Dendritic cell treated with granulocyte-macrophage colony-stimulating factor and Interleukin-4, amounts not matched to agents 40 ng/mL and 50 ng/mL, for 4 days (primary cell): Measurements from ENCODE around the gene PTPRN2.

ENCODE experiments used
- H3K27ac Mint-ChIP-seq: one replicate; pipeline ENCODE4 v1.8.0; 2022; ENCODE audit warnings: mild to moderate bottlenecking, mixed read lengths
- H3K27me3 Mint-ChIP-seq: one replicate; pipeline ENCODE4 v1.8.0; 2022; ENCODE audit warnings: mild to moderate bottlenecking, mixed read lengths
- H3K36me3 Mint-ChIP-seq: one replicate; pipeline ENCODE4 v1.8.0; 2022; ENCODE audit warnings: low read depth, mixed read lengths
- H3K4me1 Mint-ChIP-seq: one replicate; pipeline ENCODE4 v1.8.0; 2022; ENCODE audit warnings: low read depth, mixed read lengths
- H3K4me3 Mint-ChIP-seq: one replicate; pipeline ENCODE4 v1.8.0; 2022; ENCODE audit warnings: mild to moderate bottlenecking, moderate library complexity, mixed read lengths
- H3K9me3 Mint-ChIP-seq: one replicate; pipeline ENCODE4 v1.8.0; 2022; ENCODE audit warnings: mixed read lengths
- intact Hi-C: fragments of 100-400 bp; cut with micrococcal nuclease; formaldehyde crosslinking; loops from one replicate; pipeline ENCODE4 v1.15.0; 2022

The PTPRN2 gene

DNA sequence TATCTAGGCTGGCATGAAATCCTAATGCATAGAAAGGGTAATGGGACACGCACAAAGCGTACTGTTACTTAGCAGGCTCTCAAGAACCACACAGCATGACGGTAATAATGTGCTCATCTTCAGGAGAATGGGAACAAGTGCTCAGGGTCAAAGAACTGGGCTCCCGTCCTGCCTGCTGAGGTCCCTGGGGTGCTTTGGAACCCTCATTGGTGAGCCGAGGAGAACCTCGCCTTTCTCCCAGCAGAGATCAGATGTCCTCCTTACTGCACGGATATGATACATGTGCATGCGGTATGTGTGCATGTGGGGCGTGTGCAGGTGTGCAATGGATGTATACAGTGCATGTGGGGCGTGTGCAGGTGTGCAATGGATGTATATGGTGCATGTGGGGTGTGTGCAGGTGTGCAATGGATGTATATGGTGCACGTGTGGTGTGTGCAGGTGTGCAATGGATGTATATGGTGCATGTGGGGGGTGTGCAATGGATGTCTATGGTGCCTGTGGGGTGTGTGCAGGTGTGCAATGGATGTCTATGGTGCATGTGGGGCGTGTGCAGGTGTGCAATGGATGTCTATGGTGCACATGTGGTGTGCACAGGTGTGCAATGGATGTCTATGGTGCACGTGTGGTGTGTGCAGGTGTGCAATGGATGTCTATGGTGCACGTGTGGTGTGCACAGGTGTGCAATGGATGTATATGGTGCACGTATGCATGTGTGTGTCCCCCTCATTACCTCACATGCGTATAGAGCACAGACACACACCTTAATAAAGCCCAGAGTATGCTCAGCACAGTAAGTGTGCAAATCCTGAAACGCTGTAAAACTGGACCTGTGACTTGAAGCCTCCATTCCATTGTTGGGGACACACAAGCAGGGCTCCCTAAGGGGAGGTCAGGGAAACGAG lies 336.3 kb downstream of the PTPRN2 start:
- Mint-ChIP-seq H3K36me3 (no peaks in the 10 kb centered on the region), H3K27ac (no peak overlapping the region), H3K4me3 (no peak overlapping the region), H3K4me1 (no peaks in the 10 kb centered on the region), H3K9me3 (peaks cover 9% of the 10 kb centered on the region), H3K27me3 (no peaks in the 10 kb centered on the region)
- intact Hi-C loops = no loop called here

DNA sequence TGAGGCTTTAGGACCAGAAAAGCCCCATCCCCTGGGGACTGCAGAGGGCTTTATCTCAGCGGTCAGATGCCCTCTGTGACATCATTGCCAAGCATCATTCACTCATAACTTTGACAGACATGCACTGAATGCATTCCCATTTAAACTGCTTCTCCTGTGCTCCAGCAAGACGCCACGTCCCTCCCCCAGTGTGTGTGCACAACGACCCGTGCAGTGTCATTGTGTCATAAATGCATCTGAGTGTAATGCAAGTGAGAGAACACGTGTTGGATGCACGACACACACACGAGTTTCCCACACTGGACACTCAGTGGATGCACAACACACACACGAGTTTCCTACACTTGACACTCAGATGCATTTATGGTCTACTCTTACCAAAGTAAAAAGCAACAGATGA lies 337.9 kb downstream of the PTPRN2 start:
- Mint-ChIP-seq H3K27me3 (no peaks in the 10 kb centered on the region), H3K27ac (no peak overlapping the region), H3K9me3 (peaks cover 8% of the 10 kb centered on the region), H3K4me3 (no peak overlapping the region), H3K4me1 (no peaks in the 10 kb centered on the region), H3K36me3 (no peaks in the 10 kb centered on the region)
- intact Hi-C loops = no loop called here

DNA sequence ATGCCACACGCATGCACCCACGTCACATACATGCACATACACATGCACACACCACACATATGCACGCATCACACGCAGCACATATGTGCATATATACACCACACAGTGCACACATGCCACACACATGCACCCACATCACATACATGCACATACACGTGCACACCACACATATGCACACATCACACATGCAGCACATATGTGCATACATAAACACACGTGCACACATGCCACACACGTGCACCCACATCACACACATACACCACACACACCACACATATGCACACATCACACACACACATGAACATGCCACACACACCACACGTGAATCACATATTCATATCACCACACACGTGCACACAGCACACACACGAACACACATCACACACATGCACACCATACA lies 338.8 kb downstream of the PTPRN2 start:
- Mint-ChIP-seq H3K27me3 (no peaks in the 10 kb centered on the region), H3K9me3 (peaks cover 8% of the 10 kb centered on the region), H3K4me3 (no peak overlapping the region)

DNA sequence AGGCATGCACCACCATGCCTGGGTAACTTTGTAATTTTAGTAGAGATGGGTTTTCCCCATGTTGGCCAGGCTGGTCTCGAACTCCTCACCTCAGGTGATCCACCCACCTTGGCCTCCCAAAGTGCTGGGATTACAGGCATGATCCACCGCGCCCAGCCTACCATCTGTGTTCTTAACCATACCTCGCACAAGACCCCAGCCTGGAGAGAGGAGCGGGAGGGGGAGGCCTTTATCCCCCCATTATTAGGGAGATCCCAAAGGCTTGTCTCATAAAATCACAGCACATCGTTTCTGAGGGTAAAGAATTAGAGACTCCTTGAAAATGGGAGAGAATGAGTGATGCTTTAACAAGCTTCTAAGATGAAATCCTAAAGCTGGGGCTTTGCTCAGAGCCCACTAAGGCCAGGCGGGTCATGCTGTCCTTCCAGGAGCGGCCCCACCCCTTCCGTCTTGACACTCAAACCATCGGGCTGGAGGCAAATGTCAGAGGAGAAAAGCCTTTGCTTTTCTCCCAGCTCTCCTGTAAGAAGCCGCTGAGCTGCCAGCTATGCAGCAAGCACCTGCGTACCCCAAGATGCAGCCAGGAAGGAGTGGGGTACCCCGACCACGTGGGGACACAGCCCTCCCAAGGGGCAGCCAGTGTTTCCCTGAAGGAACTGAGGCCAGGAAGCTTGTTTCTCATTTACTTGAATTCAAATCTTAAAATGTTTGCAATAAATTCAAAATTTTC lies 339.7 kb downstream of the PTPRN2 start:
- peaks cover 8% of the 10 kb centered on the region for H3K9me3 Mint-ChIP-seq
- no peaks in the 10 kb centered on the region for H3K27me3 Mint-ChIP-seq
- H3K4me1 Mint-ChIP-seq = no peaks in the 10 kb centered on the region
- H3K4me3 Mint-ChIP-seq = no peak overlapping the region
- no peak overlapping the region for H3K27ac Mint-ChIP-seq
- intact Hi-C loops = no loop called here
- no peaks in the 10 kb centered on the region for H3K36me3 Mint-ChIP-seq

More for the DNA sequence above, 338.8 kb downstream of the PTPRN2 start:
- H3K4me1 Mint-ChIP-seq = no peaks in the 10 kb centered on the region
- intact Hi-C loops = no loop called here
- no peaks in the 10 kb centered on the region for H3K36me3 Mint-ChIP-seq
- H3K27ac Mint-ChIP-seq = no peak overlapping the region

DNA sequence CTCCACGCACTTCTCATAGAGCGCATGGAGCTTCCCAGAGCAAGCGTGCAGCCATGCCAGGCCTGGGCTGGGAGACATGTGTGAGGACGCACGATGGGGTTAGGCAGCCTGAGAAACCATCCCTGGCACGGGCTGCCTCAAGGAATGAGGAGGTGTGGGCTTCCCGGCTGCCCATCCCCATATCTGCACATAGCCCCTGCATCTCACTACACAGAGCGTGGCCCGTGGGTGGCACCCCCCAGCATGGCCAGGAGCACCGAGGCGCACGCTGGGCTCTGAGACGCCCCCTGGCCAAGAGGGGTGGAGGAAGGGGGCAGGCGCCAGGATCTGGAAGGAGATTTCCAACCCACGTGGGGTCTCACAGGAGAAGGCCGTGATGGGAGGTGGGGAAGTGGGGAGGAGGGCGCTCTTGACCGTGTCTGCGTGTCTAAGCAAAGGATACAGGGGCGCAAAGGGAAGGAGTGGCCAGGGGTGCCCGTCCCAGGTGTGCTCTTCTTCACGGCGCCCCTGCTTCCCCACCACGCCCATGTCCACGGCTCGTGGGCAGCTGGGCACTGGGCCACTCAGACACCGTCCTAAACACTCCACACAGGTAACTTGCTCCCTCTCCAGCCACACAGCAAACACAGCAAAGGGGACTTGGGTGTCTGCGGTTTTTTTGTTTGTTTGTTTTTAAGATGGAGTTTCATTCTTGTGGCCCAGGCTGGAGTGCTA lies 340.5 kb downstream of the PTPRN2 start:
- intact Hi-C loops = no loop called here
- no peaks in the 10 kb centered on the region for H3K27me3 Mint-ChIP-seq
- no peaks in the 10 kb centered on the region for H3K4me1 Mint-ChIP-seq
- no peak overlapping the region for H3K27ac Mint-ChIP-seq
- H3K9me3 Mint-ChIP-seq = peaks cover 8% of the 10 kb centered on the region
- no peak overlapping the region for H3K4me3 Mint-ChIP-seq
- no peaks in the 10 kb centered on the region for H3K36me3 Mint-ChIP-seq

DNA sequence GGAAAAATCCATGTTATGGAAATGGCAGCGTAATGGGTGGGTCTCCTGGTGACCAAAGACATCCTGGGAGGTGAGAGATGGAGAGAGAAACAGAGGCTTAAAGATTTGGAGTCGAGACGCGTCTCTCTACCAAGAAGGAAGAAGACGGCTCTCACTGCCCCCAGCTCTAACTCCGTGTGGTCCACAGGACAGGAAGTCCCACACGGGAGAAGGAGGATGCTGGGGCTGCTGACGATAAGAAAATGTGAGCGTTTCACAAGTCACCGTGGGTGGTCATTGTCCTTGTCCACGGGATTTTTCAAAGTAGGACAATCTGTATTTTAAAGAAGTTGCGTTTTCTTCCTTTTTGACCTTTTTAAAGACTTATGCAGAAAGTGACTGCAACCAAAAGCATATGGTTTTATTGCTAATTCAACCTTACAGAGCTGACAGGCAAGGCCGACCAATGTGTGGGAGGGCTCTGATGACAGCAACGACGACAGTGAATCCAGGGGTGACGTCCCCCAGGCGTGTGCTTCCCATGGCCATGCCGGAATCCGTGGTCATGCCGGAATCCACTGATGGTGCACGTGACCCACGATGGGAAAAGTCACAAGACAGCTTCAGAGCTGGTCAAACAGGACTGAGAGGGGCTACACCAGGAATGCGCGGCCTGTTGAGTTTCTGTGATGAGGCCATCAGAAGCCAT lies 341.2 kb downstream of the PTPRN2 start:
- no peak overlapping the region for H3K4me3 Mint-ChIP-seq
- H3K36me3 Mint-ChIP-seq = no peaks in the 10 kb centered on the region
- H3K9me3 Mint-ChIP-seq = peaks cover 8% of the 10 kb centered on the region
- H3K4me1 Mint-ChIP-seq = no peaks in the 10 kb centered on the region
- intact Hi-C loops = no loop called here
- no peak overlapping the region for H3K27ac Mint-ChIP-seq
- no peaks in the 10 kb centered on the region for H3K27me3 Mint-ChIP-seq

DNA sequence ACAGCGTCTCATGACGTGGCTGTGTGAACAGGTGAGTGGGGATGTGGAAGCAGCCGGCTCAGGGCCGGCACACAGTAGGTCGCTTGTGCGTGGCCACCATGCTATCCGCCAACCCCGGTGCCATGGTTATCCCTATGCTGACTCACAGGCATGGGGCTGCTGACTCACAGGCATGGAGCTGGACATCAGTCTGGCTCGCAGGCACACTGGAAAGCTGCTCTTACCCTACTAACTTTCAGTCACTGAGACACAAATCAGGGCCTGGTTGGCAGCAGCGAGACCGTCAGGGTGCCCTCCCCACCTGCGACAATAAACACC lies 341.9 kb downstream of the PTPRN2 start:
- Mint-ChIP-seq H3K4me3 (no peak overlapping the region), H3K36me3 (no peaks in the 10 kb centered on the region), H3K9me3 (peaks cover 8% of the 10 kb centered on the region), H3K4me1 (no peaks in the 10 kb centered on the region), H3K27me3 (no peaks in the 10 kb centered on the region), H3K27ac (no peak overlapping the region)
- intact Hi-C loops = no loop called here

DNA sequence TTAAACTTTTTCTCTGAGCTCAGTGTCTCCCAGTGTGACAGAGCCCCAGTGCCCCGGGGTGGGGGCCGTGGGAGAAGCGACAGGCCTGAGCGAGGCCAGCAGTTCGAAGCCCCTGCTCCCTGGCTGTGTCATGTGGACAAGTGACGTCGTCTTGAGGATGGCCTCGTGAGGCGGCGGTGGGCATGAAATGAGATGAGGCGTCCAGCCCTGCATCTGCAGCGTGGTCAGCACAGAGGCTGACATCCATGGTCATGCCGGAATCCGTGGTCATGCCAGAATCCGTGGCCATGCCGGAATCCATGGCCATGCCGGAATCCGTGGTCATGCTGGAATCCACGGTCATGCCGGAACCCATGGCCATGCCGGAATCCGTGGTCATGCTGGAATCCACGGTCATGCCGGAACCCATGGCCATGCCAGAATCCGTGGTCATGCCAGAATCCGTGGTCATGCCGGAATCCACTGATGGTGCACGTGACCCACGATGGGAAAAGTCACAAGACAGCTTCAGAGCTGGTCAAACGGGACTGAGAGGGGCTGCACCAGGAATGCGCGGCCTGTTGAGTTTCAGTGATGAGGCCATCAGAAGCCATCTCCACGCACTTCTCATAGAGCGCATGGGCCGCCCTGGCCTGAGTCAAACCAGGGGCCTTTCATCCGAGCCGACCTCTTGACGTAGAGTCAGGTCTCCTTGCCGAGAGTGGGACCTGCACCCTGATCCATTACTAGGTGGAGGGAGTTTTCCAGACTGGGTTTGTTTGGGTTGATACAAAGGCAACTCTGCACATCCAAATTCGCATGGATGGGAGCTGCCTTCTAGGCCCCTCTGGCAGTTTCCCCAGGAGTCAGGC lies 342.5 kb downstream of the PTPRN2 start:
- Mint-ChIP-seq H3K36me3 (no peaks in the 10 kb centered on the region), H3K27me3 (no peaks in the 10 kb centered on the region), H3K27ac (no peak overlapping the region), H3K4me3 (no peak overlapping the region), H3K9me3 (peaks cover 8% of the 10 kb centered on the region), H3K4me1 (no peaks in the 10 kb centered on the region)
- intact Hi-C loops = no loop called here

DNA sequence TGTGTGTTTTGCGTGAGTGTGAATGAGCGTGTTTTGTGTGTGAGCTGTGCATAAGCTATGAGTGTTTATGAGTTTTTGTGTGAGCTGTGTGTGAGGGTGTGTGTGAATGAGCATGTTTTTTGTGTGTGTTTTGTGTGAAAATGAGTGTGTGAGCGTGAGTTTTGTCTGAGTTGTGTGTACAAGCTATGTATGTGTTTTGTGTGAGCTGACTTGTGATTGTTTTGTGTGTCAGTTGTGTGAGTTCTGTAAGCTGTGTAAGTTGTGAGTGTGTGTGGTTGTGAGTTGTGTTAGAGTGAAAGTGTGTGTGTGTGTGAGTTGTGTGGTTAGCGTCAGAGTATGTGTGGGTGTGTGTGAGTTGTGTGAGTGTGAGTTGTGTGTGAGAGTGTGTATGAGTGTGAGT lies 343.2 kb downstream of the PTPRN2 start:
- Mint-ChIP-seq H3K27ac (no peak overlapping the region), H3K9me3 (peaks cover 15% of the 10 kb centered on the region), H3K4me3 (no peak overlapping the region), H3K36me3 (no peaks in the 10 kb centered on the region), H3K27me3 (no peaks in the 10 kb centered on the region), H3K4me1 (no peaks in the 10 kb centered on the region)
- intact Hi-C loops = no loop called here

DNA sequence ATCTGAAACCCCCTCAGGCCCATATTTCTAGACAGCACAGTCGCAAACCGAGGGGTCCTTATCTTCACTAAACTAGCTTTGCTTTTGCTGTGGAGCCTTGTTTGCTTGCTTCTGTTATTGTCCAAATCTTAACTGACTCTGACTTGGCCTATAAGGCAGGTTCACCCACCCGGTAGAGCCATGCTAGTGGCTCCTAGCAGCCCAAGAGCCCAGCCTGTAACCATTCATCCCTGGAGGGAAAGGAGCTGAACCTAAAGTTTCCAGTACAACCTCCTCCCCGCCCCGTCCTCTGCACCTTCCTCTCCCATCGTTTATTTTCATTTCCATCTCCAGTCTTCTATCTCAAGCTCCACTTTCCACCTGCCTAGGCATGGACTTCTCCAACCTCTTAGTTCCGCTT lies 345.7 kb downstream of the PTPRN2 start:
- H3K27me3 Mint-ChIP-seq = no peaks in the 10 kb centered on the region
- peaks cover 34% of the 10 kb centered on the region for H3K9me3 Mint-ChIP-seq
- H3K27ac Mint-ChIP-seq = no peak overlapping the region
- no peaks in the 10 kb centered on the region for H3K4me1 Mint-ChIP-seq
- H3K4me3 Mint-ChIP-seq = no peak overlapping the region
- no peaks in the 10 kb centered on the region for H3K36me3 Mint-ChIP-seq
- intact Hi-C loops = no loop called here

DNA sequence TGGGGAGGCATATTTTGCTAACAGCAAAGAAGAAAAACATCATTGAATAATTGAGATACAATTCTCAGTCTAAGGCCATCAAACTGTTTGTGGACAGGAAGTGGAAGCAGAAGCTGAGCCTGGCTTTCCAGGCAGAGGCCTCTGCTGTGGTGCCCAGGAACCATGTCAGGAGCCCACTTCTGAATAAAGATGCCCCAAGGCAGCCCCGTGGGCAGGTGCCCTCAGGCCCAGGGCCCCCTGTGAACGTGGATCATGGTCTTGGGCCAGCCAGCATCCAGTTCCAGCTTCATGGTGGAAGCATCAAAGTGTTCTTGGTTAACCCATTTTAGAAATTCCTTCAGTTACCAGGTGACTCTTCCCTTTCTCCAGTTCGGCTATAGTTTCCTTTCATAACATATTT lies 346.8 kb downstream of the PTPRN2 start:
- peaks cover 27% of the 10 kb centered on the region for H3K9me3 Mint-ChIP-seq
- H3K27ac Mint-ChIP-seq = no peak overlapping the region
- no peaks in the 10 kb centered on the region for H3K36me3 Mint-ChIP-seq
- H3K4me3 Mint-ChIP-seq = no peak overlapping the region
- H3K27me3 Mint-ChIP-seq = no peaks in the 10 kb centered on the region
- no peaks in the 10 kb centered on the region for H3K4me1 Mint-ChIP-seq
- intact Hi-C loops = no loop called here

DNA sequence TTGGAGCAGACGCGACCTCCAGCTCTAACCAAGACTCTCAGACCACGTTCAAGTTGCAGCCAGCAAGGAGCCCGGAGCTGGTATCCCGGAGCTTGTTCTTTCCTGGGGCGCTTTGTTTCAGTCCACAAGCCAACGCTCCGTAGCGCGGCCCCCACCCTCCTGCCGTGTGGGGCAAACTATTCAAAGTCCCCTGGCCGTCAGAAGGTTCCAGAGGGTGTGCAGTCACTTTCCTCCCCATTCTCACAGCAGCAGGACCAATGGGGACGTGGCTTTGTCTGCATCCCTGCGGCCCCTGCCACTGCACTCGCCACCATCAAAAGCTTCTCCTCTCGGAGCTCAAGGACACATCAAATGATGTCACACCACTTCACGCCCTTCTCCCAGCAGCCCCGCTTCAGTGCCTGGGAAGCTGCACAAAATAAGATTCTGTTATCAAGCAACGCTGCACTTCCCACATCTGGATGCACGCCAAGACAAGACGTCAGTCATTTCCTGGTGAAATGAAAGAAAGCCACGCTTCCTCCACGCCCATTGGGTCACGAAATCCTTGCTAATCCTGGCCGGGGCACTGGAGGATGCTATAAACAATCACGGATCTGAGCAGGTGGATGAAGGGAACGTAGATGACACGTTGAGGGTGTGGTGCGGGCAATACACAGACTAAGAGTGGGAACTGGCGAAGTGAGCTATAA lies 348.2 kb downstream of the PTPRN2 start:
- Mint-ChIP-seq H3K4me1 (no peaks in the 10 kb centered on the region), H3K27ac (no peak overlapping the region), H3K4me3 (no peak overlapping the region), H3K9me3 (peaks cover 37% of the 10 kb centered on the region), H3K27me3 (no peaks in the 10 kb centered on the region), H3K36me3 (no peaks in the 10 kb centered on the region)
- intact Hi-C loops = no loop called here
